ENCODE measurements around the gene DCANP1.

GRCh38 chr5:135395866-135396265 is 51.3 kb downstream of the DCANP1 start:
- TF ChIP-seq CTCF (IDR thresholded peaks at IDR 0.05), result no peak
- no peak for TF ChIP-seq POLR2A (IDR thresholded peaks at IDR 0.05)

All from heart left ventricle (tissue), 13 donors.